Astrocyte (in vitro differentiated cells and primary cell): Measurements from ENCODE around the gene GIPC3.

Experiments used
- CTCF ChIP-seq: IDR thresholded peaks from 2 replicates; pipeline ENCODE4 v1.5.1; 2011; ENCODE audit warnings: low read depth, mild to moderate bottlenecking, inconsistent platforms, low read length, moderate library complexity; ENCODE audit not compliant: insufficient read depth
- EZH2 ChIP-seq: IDR thresholded peaks from 2 replicates; pipeline ENCODE4 v1.6.1; 2012; ENCODE audit warnings: mild to moderate bottlenecking, low read length, inconsistent platforms; ENCODE audit not compliant: insufficient read depth

- peak; percentile 8 for TF ChIP-seq CTCF
- no peak for TF ChIP-seq EZH2
These were observed 14.5 kb downstream of the GIPC3 start for GRCh38 chr19:3599776-3600187.
